Central memory CD4-positive, alpha-beta T cell (primary cell): ENCODE results near the gene AUTS2.

Experiments
- DNase-seq: peaks from one replicate; pipeline ENCODE4 v3.0.0; 2022

The AUTS2 gene

GRCh38 chr7:69691734-69692133 is 93.5 kb downstream of the AUTS2 start:
- DNase-seq = no peak

- no peak for DNase-seq
Measured at GRCh38 chr7:69692611-69693010, 94.3 kb downstream of the AUTS2 start.

- DNase-seq = no peak
Measured at GRCh38 chr7:69693042-69693441, 94.8 kb downstream of the AUTS2 start.

GRCh38 chr7:69696054-69696591 is 97.8 kb downstream of the AUTS2 start:
- DNase-seq = no peak

GRCh38 chr7:69696686-69697685 is 98.7 kb downstream of the AUTS2 start:
- no peak for DNase-seq

- no peak for DNase-seq
Measured at GRCh38 chr7:69698109-69698825, 100.0 kb downstream of the AUTS2 start.

- DNase-seq = no peak
Measured at GRCh38 chr7:69699931-69700330, 101.7 kb downstream of the AUTS2 start.

GRCh38 chr7:69700331-69700730 is 102.1 kb downstream of the AUTS2 start:
- DNase-seq = no peak

- DNase-seq = no peak
Measured at GRCh38 chr7:69701288-69701687, 103.0 kb downstream of the AUTS2 start.

- no peak for DNase-seq
Measured at GRCh38 chr7:69702357-69702756, 104.1 kb downstream of the AUTS2 start.

- DNase-seq = no peak
Measured at GRCh38 chr7:69703099-69703498, 104.8 kb downstream of the AUTS2 start.

GRCh38 chr7:69706070-69706469 is 107.8 kb downstream of the AUTS2 start:
- no peak for DNase-seq

- no peak for DNase-seq
Measured at GRCh38 chr7:69708857-69709256, 110.6 kb downstream of the AUTS2 start.

- no peak for DNase-seq
Measured at GRCh38 chr7:69710768-69711438, 112.6 kb downstream of the AUTS2 start.

- DNase-seq = no peak
Measured at GRCh38 chr7:69714886-69715576, 116.8 kb downstream of the AUTS2 start.

- DNase-seq = no peak
Measured at GRCh38 chr7:69717221-69717620, 118.9 kb downstream of the AUTS2 start.

GRCh38 chr7:69719717-69720116 is 121.4 kb downstream of the AUTS2 start:
- no peak for DNase-seq

- DNase-seq = no peak
Measured at GRCh38 chr7:69722843-69723242, 124.6 kb downstream of the AUTS2 start.

GRCh38 chr7:69723663-69724062 is 125.4 kb downstream of the AUTS2 start:
- DNase-seq = no peak

GRCh38 chr7:69728304-69728703 is 130.0 kb downstream of the AUTS2 start:
- DNase-seq = no peak

- no peak for DNase-seq
Measured at GRCh38 chr7:69732203-69732602, 133.9 kb downstream of the AUTS2 start.

GRCh38 chr7:69735582-69735981 is 137.3 kb downstream of the AUTS2 start:
- no peak for DNase-seq
